DMS79 (cell line): ENCODE measurements around the gene B4GALNT3.

Source experiments
- DNase-seq: peaks from one replicate; lab custom pipeline; 2025; lab: John Stamatoyannopoulos, UW

B4GALNT3 gene

DNA sequence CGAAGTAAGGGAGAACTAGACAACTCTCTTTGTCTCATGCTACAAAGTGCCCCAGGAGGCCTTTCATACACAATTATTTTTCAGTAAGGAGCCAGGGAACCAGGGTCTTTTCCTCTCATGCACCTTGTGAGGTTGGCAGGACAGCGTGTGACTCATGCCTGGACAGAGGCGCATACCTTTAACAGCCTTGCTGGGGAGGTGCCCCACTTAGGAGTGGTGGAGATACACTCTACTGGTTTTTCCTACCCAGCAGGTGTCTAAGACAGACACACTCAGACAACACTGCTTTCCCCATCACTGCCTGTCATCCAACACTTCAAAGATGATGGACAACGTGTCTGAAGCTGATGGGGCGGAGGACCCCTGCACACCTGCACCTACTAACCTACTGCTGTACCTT lies 49.1 kb downstream of the B4GALNT3 start:
- peak; percentile 57 for DNase-seq

DNA sequence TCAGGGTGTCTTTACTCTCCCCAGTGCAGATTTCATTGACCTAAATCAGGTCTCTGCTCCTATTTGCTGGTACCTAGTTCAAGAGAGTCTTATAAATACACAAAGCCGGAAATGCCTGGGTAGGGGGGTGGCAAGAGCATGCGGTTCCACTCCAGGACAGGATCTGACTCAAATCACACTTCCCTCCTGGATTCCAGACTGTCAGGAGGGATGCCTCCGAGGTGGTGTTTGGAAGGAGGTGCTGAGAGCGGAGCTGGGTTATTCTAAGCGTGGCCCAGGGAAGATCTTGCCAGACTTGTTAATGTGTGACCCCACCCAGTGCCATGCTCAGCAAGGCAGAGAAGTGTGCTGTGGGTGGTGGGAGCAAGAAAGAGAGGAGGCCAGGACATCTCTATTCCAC lies 49.8 kb downstream of the B4GALNT3 start:
- peak; percentile 46 for DNase-seq

- DNase-seq: peak; percentile 44
Measured at GRCh38 chr12:510071-510825, 50.5 kb downstream of the B4GALNT3 start.

DNA sequence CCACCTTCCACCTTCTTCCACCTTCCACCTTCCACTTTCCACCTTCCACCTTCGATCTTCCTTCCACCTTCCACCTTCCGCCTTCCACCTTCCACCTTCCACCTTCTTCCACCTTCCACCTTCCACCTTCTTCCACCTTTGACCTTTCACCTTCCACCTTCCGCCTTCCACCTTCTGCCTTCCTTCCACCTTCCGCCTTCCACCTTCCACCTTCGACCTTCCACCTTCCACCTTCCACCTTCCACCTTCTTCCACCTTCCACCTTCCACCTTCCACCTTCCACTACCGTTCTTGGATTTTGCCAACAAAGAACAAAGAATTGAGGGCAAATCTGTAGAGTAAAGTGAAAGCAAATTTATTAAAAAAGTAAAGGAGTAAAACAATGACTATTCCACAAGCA lies 53.2 kb downstream of the B4GALNT3 start:
- no peak for DNase-seq

DNA sequence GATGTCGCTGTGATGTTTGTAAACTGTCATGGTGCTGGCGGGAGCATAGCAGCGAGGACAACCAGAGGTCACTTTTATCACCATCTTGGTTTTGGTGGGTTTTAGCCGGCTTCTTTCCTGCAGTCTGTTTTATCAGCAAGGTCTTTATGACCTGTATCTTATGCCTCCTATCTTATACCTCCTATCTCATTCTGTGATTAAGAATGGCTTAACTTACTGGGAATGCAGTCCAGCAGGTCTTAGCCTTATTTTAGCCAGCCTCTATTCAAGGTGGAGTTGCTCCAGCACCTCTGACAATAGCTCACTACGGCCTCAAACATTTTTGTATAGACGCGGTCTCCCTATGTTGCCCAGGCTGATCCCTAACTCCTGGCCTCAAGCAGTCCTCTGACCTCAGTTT lies 53.7 kb downstream of the B4GALNT3 start:
- DNase-seq: no peak

DNA sequence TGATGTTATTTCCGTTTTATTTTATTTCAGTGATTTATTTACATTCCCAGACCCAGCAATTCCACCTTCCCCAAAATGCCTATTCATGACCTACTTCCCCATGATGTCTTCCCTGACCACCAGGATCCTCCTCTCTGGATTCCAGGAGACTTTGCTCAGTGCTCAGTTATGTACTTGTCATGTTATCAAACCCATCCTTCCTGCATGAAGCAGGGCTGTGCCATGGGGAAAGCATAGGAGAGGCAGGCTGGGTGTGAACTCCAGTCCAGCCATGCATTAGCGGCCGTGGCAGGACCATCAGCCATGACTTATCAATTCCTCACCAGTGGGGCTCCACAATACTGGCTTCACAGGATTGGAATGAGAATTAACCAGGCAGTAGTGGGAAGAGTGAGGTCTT lies 57.8 kb downstream of the B4GALNT3 start:
- DNase-seq: no peak

- DNase-seq: no peak
Measured at GRCh38 chr12:520119-520518, 60.4 kb downstream of the B4GALNT3 start.

DNA sequence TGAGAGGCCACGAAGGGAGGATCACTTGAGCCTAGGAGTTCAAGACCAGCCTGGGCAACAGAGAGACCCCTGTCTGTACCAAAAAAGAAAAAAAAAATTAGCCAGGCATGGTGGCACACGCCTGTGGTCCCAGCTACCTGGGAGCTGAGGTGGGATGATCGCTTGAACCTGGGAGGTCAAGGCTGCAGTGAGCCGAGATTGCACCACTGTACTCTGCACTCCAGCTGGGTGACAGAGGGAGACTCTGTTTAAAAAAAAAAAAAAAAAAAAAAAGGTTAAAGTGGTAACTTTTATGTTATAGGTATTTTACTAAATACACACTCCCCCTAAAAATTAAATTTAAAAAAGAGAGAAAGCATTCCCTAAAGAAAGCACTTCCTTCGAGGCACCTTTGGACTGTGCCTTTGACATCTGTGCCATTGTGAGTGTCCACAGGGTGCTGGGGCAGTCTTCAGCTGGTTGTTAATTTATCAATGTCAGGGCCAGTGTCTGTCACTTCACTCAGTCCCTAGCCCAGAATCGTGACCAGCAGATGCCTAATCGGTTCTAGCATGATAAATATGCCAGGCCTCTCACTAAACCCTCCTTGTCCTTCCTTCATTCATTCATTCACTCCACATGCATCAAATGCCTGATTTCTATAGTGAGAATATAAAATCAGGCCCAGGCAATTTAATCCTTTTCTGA lies 63.1 kb downstream of the B4GALNT3 start:
- DNase-seq: no peak

- DNase-seq: peak; percentile 33
Measured at GRCh38 chr12:524167-524951, 64.6 kb downstream of the B4GALNT3 start.

GRCh38 chr12:526089-526488 lies 66.3 kb downstream of the B4GALNT3 start:
- no peak for DNase-seq

- no peak for DNase-seq
Measured at GRCh38 chr12:527241-527640, 67.5 kb downstream of the B4GALNT3 start.

DNA sequence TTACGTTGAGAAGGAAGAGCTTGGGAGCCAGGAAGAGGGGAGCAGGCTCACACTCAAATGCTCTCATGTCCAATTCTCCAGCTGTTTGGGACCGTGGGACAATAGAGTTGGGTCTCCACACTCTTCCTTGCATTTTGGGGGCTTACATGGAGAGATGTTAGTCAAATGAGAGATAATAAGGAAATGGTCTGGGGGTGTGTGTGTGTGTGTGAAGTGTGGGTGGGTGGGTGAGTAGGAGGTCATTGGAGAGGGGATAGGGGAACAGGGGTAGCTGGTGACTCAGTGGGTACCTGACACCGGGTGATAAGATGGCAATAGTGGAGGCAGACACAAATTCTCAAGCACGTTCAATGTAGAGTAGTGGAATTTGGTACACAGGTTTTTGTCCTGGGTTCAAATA lies 68.0 kb downstream of the B4GALNT3 start:
- DNase-seq: no peak

- DNase-seq: no peak
Measured at GRCh38 chr12:530308-530707, 70.6 kb downstream of the B4GALNT3 start.

GRCh38 chr12:530821-531220 lies 71.1 kb downstream of the B4GALNT3 start:
- DNase-seq: no peak

GRCh38 chr12:531951-532585 lies 72.3 kb downstream of the B4GALNT3 start:
- DNase-seq: no peak

GRCh38 chr12:532908-533565 lies 73.3 kb downstream of the B4GALNT3 start:
- DNase-seq: no peak

DNA sequence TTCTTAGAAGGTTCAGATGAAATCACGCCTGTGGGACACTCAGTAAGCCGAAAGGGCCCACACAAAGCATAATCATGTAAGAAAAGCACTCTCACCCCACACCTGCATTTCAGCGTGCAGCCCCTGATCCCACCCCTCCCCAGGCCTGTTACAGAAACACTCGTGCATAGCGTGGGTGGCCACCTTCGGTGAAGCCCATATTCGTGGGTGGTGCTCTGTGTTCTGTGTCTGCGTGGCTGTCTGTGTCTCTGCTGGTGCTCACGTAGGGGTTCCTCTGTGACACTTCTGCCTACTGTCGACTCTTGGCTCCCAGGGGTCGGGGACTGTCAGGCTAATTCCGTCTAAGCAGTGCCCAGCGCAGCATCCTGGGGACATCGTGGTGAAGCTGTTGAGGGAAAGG lies 74.0 kb downstream of the B4GALNT3 start:
- no peak for DNase-seq

- DNase-seq: no peak
Measured at GRCh38 chr12:534216-534615, 74.5 kb downstream of the B4GALNT3 start.

GRCh38 chr12:535396-535795 lies 75.7 kb downstream of the B4GALNT3 start:
- DNase-seq: no peak

DNA sequence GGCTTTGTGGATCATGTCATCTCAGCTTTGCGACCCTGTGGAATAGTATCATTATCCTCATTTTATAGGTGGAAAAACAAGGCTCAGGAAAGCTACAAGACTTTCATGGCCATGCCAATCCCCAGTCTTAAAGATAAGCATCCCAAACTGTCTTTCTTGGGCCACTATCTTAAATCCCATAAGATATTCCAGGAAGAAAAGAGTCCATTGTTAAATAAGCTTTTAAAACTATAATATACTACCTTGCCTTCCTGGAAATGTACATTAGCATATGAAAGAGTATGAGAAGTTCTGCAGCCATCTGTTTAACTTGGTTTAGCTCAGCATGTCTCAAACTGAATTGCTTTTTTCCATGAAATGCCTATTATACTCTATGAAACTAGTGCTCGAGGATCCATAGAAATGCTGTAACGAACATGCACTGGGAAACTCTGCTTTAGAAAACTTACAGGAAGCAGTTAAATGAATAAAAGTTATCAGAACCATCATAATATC lies 77.1 kb downstream of the B4GALNT3 start:
- DNase-seq: no peak

DNA sequence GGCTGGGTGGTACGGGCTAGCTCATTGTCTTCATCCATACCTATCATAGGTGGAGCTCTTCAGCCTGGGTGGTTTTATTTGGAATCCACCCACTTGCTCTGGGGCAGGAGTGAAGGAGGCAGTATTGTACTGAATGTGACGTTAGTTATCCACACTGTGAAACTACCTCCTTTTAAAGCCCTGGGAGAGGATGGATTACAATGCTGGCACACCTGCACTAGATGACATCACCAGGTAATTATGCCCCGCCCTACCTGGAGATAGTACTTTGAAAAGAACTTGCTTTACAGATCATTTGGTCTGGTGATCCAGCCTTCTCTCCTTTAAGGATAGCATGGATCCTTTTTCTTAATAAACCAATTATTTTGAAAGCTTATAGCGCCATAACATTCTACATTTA lies 78.0 kb downstream of the B4GALNT3 start:
- peak; percentile 32 for DNase-seq
